K562 (cell line): ENCODE results near the gene XIRP2. TPM values are rescaled to one million over a fixed set of nuclear protein-coding genes. Genes with fewer than 3 reads are reported as not detected.

Experiments used
- ATAC-seq: fragments of 200-7000 bp; cut with Tn5 transposase; 3 replicates; pipeline ENCODE4 v1.9.1; 2020; ENCODE audit warnings: moderate library complexity
- BruUV-seq: library from RNA; stranded (reverse); fragments of 400-500 nt; replicated peaks from 2 replicates; lab custom pipeline; 2021; lab: Mats Ljungman, UMichigan
- CTCF ChIA-PET: fragments of 300-600 bp; formaldehyde crosslinking; extraction: SDS; loops from one replicate; lab custom pipeline; 2021; ENCODE audit warnings: low intra/inter-chr PET ratio; lab: Yijun Ruan, JAX
- POLR2A ChIA-PET: fragments of 300-600, 350-650 bp; sonication (Branson Sonifier 250); formaldehyde crosslinking; extraction: SDS; loops from one replicate; lab custom pipeline; 2021; ENCODE audit warnings: antibody characterized with exemption, inconsistent platforms; lab: Yijun Ruan, JAX
- DNase-seq, 4 experiments: peaks; one replicate each; pipeline versions ENCODE4 v3.0.0 to v3.0.0-alpha.2; 2011 to 2018; ENCODE audit warnings: low spot score in 3 of 4, mixed read lengths in 3 of 4; ENCODE audit errors: extremely low read depth in 1 of 4
- FAIRE-seq: peaks from 2 replicates; lab custom pipeline; 2011; peaks lifted over from hg19 to GRCh38; lab: Jason Lieb, UNC
- H2AFZ ChIP-seq: 2 replicates; pipeline ENCODE4 v1.6.0; 2011; ENCODE audit warnings: low read depth, low read length, control low read depth, inconsistent platforms
- H3K27ac ChIP-seq: fragments of 200-600 bp; 3 replicates; pipeline ENCODE4 v1.8.0; 2011; ENCODE audit warnings: low read depth, mild to moderate bottlenecking, control low read depth, inconsistent platforms, low read length, moderate library complexity, mixed read lengths; ENCODE audit errors: extremely low read depth
- H3K27me3 ChIP-seq, 2 experiments: fragments of 300-600 bp in 1 of 2; 2 replicates in 1 of 2; 3 replicates in 1 of 2; pipeline versions ENCODE4 v1.6.0 to v1.8.0; 2011; ENCODE audit warnings: inconsistent platforms in 2 of 2, low read length in 2 of 2, mild to moderate bottlenecking in 1 of 2, mixed read lengths in 1 of 2, moderate library complexity in 1 of 2; ENCODE audit not compliant: control insufficient read depth in 2 of 2, insufficient read depth in 2 of 2
- H3K36me3 ChIP-seq: fragments of 300-600 bp; 3 replicates; pipeline ENCODE4 v1.8.0; 2011; ENCODE audit warnings: mild to moderate bottlenecking, low read length, inconsistent platforms; ENCODE audit not compliant: control insufficient read depth, insufficient read depth
- H3K4me1 ChIP-seq, 2 experiments: fragments of 200-600 bp in 1 of 2; replicated peaks in 1 of 2; 2 replicates in 1 of 2; 3 replicates in 1 of 2; pipeline versions ENCODE4 v1.5.1 to v1.8.0; 2011; ENCODE audit warnings: inconsistent platforms in 2 of 2, low read length in 2 of 2, mild to moderate bottlenecking in 1 of 2, mixed read lengths in 1 of 2, moderate library complexity in 1 of 2; ENCODE audit not compliant: control insufficient read depth in 2 of 2, insufficient read depth in 2 of 2
- H3K4me2 ChIP-seq: 2 replicates; pipeline ENCODE4 v1.6.1; 2011; ENCODE audit warnings: low read length, control low read depth, inconsistent platforms, mixed read lengths; ENCODE audit not compliant: insufficient read depth
- H3K4me3 ChIP-seq: fragments of 200-600 bp; sonication (generic), shearing (Covaris generic); 2 replicates; pipeline ENCODE4 v1.5.1; 2016; ENCODE audit warnings: control low read depth, inconsistent platforms
- H3K79me2 ChIP-seq: fragments of 200-600 bp; 3 replicates; pipeline ENCODE4 v1.8.0; 2011; ENCODE audit warnings: low read length, inconsistent platforms; ENCODE audit not compliant: control insufficient read depth, insufficient read depth
- H3K9ac ChIP-seq, 2 experiments: 2 replicates each; pipeline versions ENCODE4 v1.6.0 to v1.6.1; 2011; ENCODE audit warnings: low read depth in 2 of 2, low read length in 2 of 2, control low read depth in 1 of 2, inconsistent platforms in 1 of 2, mild to moderate bottlenecking in 1 of 2, mixed read lengths in 1 of 2; ENCODE audit not compliant: insufficient read depth in 1 of 2
- H3K9me1 ChIP-seq: one replicate; pipeline ENCODE4 v1.6.0; 2011; ENCODE audit warnings: inconsistent platforms, mild to moderate bottlenecking, low read length, moderate library complexity; ENCODE audit not compliant: control insufficient read depth, insufficient read depth
- H3K9me3 ChIP-seq: replicated peaks from 2 replicates; pipeline ENCODE4 v1.5.1; 2011; ENCODE audit warnings: low read depth, low read length, inconsistent platforms; ENCODE audit not compliant: control insufficient read depth, insufficient read depth
- H4K20me1 ChIP-seq: replicated peaks from 2 replicates; pipeline ENCODE4 v1.6.1; 2011; ENCODE audit warnings: low read length, inconsistent platforms, mixed read lengths; ENCODE audit not compliant: control insufficient read depth, insufficient read depth
- ARID2 ChIP-seq: fragments of 450-650 bp; IDR thresholded peaks from 2 replicates; pipeline ENCODE4 v1.6.1; 2017; ENCODE audit warnings: antibody characterized with exemption, mild to moderate bottlenecking
- ATF1 ChIP-seq, 2 experiments: fragments of 450-650 bp in 1 of 2; IDR thresholded peaks; 2 replicates each; pipeline ENCODE4 v1.6.1; 2016; ENCODE audit warnings: missing compliant biosample characterization in 1 of 2, missing genetic modification characterization in 1 of 2
- ATF2 ChIP-seq: sonication (generic); formaldehyde crosslinking; IDR thresholded peaks from 2 replicates; pipeline ENCODE4 v1.8.1; 2022; ENCODE audit warnings: missing genetic modification reagents
- CBFA2T3 ChIP-seq: fragments of 450-650 bp; IDR thresholded peaks from 2 replicates; pipeline ENCODE4 v1.6.1; 2017
- HIVEP1 ChIP-seq: fragments of 250-450 bp; sonication (Bioruptor Pico); IDR thresholded peaks from 2 replicates; pipeline ENCODE4 v1.4.0; 2020; ENCODE audit warnings: mild to moderate bottlenecking
- HNRNPLL ChIP-seq: fragments of 200-400 bp; formaldehyde crosslinking; IDR thresholded peaks from 2 replicates; pipeline ENCODE4 v1.6.1; 2017; ENCODE audit warnings: low read length, low read depth, mild to moderate bottlenecking; ENCODE audit not compliant: poor library complexity, severe bottlenecking
- MAFG ChIP-seq: fragments of 450-650 bp; conservative IDR thresholded peaks from 2 replicates; pipeline ENCODE4 v1.6.1; 2016; ENCODE audit warnings: missing genetic modification characterization, missing compliant biosample characterization
- NCOA1 ChIP-seq: fragments of 450-650 bp; IDR thresholded peaks from 2 replicates; pipeline ENCODE4 v1.6.1; 2016; ENCODE audit warnings: low read depth
- NFIX ChIP-seq: fragments of 250-450 bp; sonication (Bioruptor Pico); IDR thresholded peaks from 2 replicates; pipeline ENCODE4 v1.4.0; 2020; ENCODE audit warnings: low read depth, mild to moderate bottlenecking, moderate library complexity
- NFXL1 ChIP-seq: fragments of 450-650 bp; formaldehyde crosslinking; IDR thresholded peaks from 2 replicates; pipeline ENCODE4 v1.4.0; 2021; ENCODE audit warnings: mild to moderate bottlenecking
- NRF1 ChIP-seq, 2 experiments: fragments of 450-650 bp; IDR thresholded peaks in 1 of 2; conservative IDR thresholded peaks in 1 of 2; 2 replicates each; pipeline ENCODE4 v1.6.1; 2014; ENCODE audit warnings: mild to moderate bottlenecking in 2 of 2
- PML ChIP-seq: IDR thresholded peaks from 2 replicates; pipeline ENCODE4 v1.6.1; 2012; ENCODE audit warnings: low read length, inconsistent platforms
- POLR2A ChIP-seq: fragments of 450-650 bp; conservative IDR thresholded peaks from 2 replicates; pipeline ENCODE4 v1.6.1; 2016
- ZC3H8 ChIP-seq: fragments of 450-650 bp; IDR thresholded peaks from 2 replicates; pipeline ENCODE4 v1.6.1; 2017
- ZNF445 ChIP-seq: fragments of 250-450 bp; sonication (Bioruptor Pico); IDR thresholded peaks from 2 replicates; pipeline ENCODE4 v1.4.0; 2020; ENCODE audit warnings: low read depth, mild to moderate bottlenecking, moderate library complexity
- ZNF766 ChIP-seq: fragments of 200-800 bp; sonication (Bioruptor generic); conservative IDR thresholded peaks from 2 replicates; pipeline ENCODE4 v1.6.1; 2016; ENCODE audit warnings: missing genetic modification characterization, missing compliant biosample characterization
- ZNF785 ChIP-seq: fragments of 250-450 bp; sonication (Bioruptor Pico); IDR thresholded peaks from 2 replicates; pipeline ENCODE4 v1.4.0; 2020; ENCODE audit warnings: mild to moderate bottlenecking
- WGBS: fragments of 100-300 bp; shearing (Covaris generic); methylation state at CpG from one replicate; pipeline ENCODE4 v1.1.6; 2016; ENCODE audit warnings: low coverage, mixed read lengths; ENCODE audit not compliant: insufficient coverage; ENCODE audit errors: missing lambda C conversion rate; 5-methylcytosine and 5-hydroxymethylcytosine counted together
- in situ Hi-C: fragments of 300-500 bp; cut with MboI; formaldehyde crosslinking; loops from 4 replicates; pipeline ENCODE4 v1.15.0; 2018; ENCODE audit warnings: inconsistent platforms, mixed read lengths
- intact Hi-C: fragments of 100-400 bp; cut with micrococcal nuclease; formaldehyde crosslinking; loops from 2 replicates; pipeline ENCODE4 v1.14.2; 2022
- polyA plus RNA-seq, 8 experiments: library from polyadenylated mRNA; depleted of rRNA in 4 of 8; stranded (reverse) in 5 of 8; unstranded in 3 of 8; fragments of >200 nt; fragmentation: Nextera tagmentation in 2 of 8; fragmentation: Illumina TruSeq in 1 of 8; extraction: Ambion mirVana in 2 of 8; extraction: Trizol in 1 of 8; gene quantifications; 2 replicates each; pipeline versions ENCODE4 v1.2.1 to v1.2.3, GENCODE V29; 2011 to 2014; ENCODE audit warnings: inconsistent platforms in 1 of 8, missing spikeins in 1 of 8
- total RNA-seq, 7 experiments: library from RNA; depleted of rRNA in 6 of 7; stranded (reverse); fragments of >200 nt in 6 of 7; fragmentation: Illumina TruSeq in 2 of 7; extraction: Trizol in 2 of 7; gene quantifications; 2 replicates each; pipeline versions ENCODE4 v1.2.1 to v1.2.3, GENCODE V29; 2011 to 2021; ENCODE audit warnings: low replicate concordance in 1 of 7
- TF ChIP-seq, protein P1 (sequence below): fragments of 450-650 bp; IDR thresholded peaks from 2 replicates; pipeline ENCODE4 v1.6.1; 2017; ENCODE audit warnings: antibody characterized with exemption
- TF ChIP-seq, protein P2 (sequence below), 2 experiments: fragments of 450-650 bp; conservative IDR thresholded peaks; 2 replicates each; pipeline ENCODE4 v1.6.1; 2017; ENCODE audit warnings: mild to moderate bottlenecking in 2 of 2, moderate library complexity in 2 of 2

Gene XIRP2
- total and polyA plus RNA-seq, 9 of the 15 experiments (the other 6 are each of a cell fraction or from before 2014, with no cell fraction given) = 0.04 to 0.10 (median 0.04) TPM; not detected in 2

DNA sequence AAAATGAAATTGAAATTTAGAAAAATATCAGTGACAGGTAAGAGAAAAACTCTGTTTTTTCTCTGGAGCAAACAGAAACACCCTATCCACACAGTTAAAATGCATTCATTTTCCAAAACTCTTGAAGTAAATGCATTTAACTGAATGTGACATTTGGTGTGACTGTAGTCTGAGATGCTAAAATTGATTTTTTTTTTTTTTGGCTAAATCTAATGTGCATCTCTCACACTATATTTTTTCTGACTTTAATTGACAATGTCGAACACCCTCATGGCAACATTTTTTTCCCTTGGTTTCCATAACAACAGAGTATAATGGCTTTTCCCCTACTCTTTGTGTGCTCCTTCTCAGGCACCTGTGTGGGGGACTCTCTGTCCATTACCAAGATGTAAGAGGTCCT lies 366.4 kb downstream of the XIRP2 start:
- H4K20me1 ChIP-seq = no peaks in the 10 kb centered on the region
- POLR2A ChIA-PET = no interaction called here
- CTCF ChIA-PET = interaction anchor here (0.7 kb wide), 1 partner anchor 849 kb away, joined by 5 read pairs; no protein-coding TSS in a partner anchor
- no peak overlapping the region for H2AFZ ChIP-seq
- in situ Hi-C loops = no loop called here
- H3K9me3 ChIP-seq = no peaks in the 10 kb centered on the region
- DNase-seq (no peak), ATAC-seq (no peak), FAIRE-seq (no peak)
- no TSS peak for BruUV-seq
- 0% methylated on average over 1 of the region's 1 CpG for WGBS
- H3K4me3 ChIP-seq = no peak overlapping the region
- H3K4me1 ChIP-seq = no peaks in the 10 kb centered on the region
- H3K9ac ChIP-seq = no peak overlapping the region
- no peaks in the 10 kb centered on the region for H3K27me3 ChIP-seq
- H3K4me2 ChIP-seq = no peak overlapping the region
- H3K79me2 ChIP-seq = no peaks in the 10 kb centered on the region
- H3K36me3 ChIP-seq = no peaks in the 10 kb centered on the region
- intact Hi-C loops = no loop called here
- H3K9me1 ChIP-seq = no peaks in the 10 kb centered on the region
- no peak overlapping the region for H3K27ac ChIP-seq
- TF ChIP-seq MAFG (no peak), NFXL1 (CRISPR knock-in tag) (no peak), HIVEP1 (CRISPR knock-in tag) (no peak), ZNF766 (CRISPR knock-in tag) (no peak), ARID2 (no peak), CBFA2T3 (no peak), NCOA1 (no peak), POLR2A (no peak), NRF1 (conservative IDR thresholded peaks at IDR 0.05 in 1 of 2, IDR thresholded peaks at IDR 0.05 in 1 of 2) (no peak), ZNF785 (CRISPR knock-in tag) (no peak), HNRNPLL (no peak), NFIX (CRISPR knock-in tag) (no peak), PML (no peak), ZC3H8 (no peak), ZNF445 (CRISPR knock-in tag) (no peak), ATF1 (CRISPR knock-in tag; IDR thresholded peaks at IDR 0.05) (no peak), ATF1 (tag; IDR thresholded peaks at IDR 0.05) (no peak), ATF2 (CRISPR knock-in tag) (no peak)
- TF ChIP-seq, protein P1, sequence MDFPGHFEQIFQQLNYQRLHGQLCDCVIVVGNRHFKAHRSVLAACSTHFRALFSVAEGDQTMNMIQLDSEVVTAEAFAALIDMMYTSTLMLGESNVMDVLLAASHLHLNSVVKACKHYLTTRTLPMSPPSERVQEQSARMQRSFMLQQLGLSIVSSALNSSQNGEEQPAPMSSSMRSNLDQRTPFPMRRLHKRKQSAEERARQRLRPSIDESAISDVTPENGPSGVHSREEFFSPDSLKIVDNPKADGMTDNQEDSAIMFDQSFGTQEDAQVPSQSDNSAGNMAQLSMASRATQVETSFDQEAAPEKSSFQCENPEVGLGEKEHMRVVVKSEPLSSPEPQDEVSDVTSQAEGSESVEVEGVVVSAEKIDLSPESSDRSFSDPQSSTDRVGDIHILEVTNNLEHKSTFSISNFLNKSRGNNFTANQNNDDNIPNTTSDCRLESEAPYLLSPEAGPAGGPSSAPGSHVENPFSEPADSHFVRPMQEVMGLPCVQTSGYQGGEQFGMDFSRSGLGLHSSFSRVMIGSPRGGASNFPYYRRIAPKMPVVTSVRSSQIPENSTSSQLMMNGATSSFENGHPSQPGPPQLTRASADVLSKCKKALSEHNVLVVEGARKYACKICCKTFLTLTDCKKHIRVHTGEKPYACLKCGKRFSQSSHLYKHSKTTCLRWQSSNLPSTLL = no peak
- TF ChIP-seq, protein P2, sequence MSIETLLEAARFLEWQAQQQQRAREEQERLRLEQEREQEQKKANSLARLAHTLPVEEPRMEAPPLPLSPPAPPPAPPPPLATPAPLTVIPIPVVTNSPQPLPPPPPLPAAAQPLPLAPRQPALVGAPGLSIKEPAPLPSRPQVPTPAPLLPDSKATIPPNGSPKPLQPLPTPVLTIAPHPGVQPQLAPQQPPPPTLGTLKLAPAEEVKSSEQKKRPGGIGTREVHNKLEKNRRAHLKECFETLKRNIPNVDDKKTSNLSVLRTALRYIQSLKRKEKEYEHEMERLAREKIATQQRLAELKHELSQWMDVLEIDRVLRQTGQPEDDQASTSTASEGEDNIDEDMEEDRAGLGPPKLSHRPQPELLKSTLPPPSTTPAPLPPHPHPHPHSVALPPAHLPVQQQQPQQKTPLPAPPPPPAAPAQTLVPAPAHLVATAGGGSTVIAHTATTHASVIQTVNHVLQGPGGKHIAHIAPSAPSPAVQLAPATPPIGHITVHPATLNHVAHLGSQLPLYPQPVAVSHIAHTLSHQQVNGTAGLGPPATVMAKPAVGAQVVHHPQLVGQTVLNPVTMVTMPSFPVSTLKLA (conservative IDR thresholded peaks at IDR 0.05) = no peak
